HG03378 (cell line): ENCODE results near the gene SYNDIG1.

Source experiments
- ATAC-seq: cut with Tn5 transposase; IDR thresholded peaks from one replicate; pipeline ENCODE4 v1.9.1; 2021; ENCODE audit warnings: mild to moderate bottlenecking, moderate library complexity; ENCODE audit not compliant: unreplicated experiment

SYNDIG1 gene

GRCh38 chr20:24701027-24701426, 231.6 kb downstream of the SYNDIG1 start:
- ATAC-seq = no peak

- ATAC-seq = no peak
These were observed 232.2 kb downstream of the SYNDIG1 start for GRCh38 chr20:24701668-24702067.

GRCh38 chr20:24702501-24703283, 233.3 kb downstream of the SYNDIG1 start:
- ATAC-seq = no peak

- no peak for ATAC-seq
These were observed 233.8 kb downstream of the SYNDIG1 start for GRCh38 chr20:24703284-24703610.

- no peak for ATAC-seq
These were observed 235.5 kb downstream of the SYNDIG1 start for GRCh38 chr20:24704899-24705298.

- ATAC-seq = no peak
These were observed 236.1 kb downstream of the SYNDIG1 start for GRCh38 chr20:24705486-24705885.

- no peak for ATAC-seq
These were observed 239.2 kb downstream of the SYNDIG1 start for GRCh38 chr20:24708411-24709295.
